BJ (cell line): ENCODE results near the gene RNF166. TPM values are rescaled to one million over a fixed set of nuclear protein-coding genes. Genes with fewer than 3 reads are reported as not detected.

ENCODE experiments used
- CTCF ChIA-PET: fragments of 350-600 bp; formaldehyde crosslinking; extraction: SDS; loops from one replicate; lab custom pipeline; 2021; ENCODE audit warnings: antibody characterized with exemption, inconsistent platforms; lab: Yijun Ruan, JAX
- POLR2A ChIA-PET: fragments of 300-600 bp; sonication (Branson Sonifier 250); formaldehyde crosslinking; extraction: SDS; loops from one replicate; lab custom pipeline; 2021; ENCODE audit warnings: antibody characterized with exemption; lab: Charles Lee
- DNase-seq: peaks from one replicate; pipeline ENCODE4 v3.0.0-alpha.2; 2011; ENCODE audit warnings: low read depth
- H3K27me3 ChIP-seq: 2 replicates; pipeline ENCODE4 v1.6.0; 2011; ENCODE audit warnings: low read length; ENCODE audit not compliant: control insufficient read depth, insufficient read depth
- H3K36me3 ChIP-seq: 2 replicates; pipeline ENCODE4 v1.5.1; 2011; ENCODE audit warnings: low read length; ENCODE audit not compliant: control insufficient read depth, insufficient read depth
- H3K4me3 ChIP-seq: 2 replicates; pipeline ENCODE4 v1.5.1; 2011; ENCODE audit warnings: low read depth, mild to moderate bottlenecking, control low read depth, low read length
- polyA plus RNA-seq: library from polyadenylated mRNA; depleted of rRNA; stranded (reverse); fragments of >200 nt; gene quantifications from 2 replicates; pipeline ENCODE4 v1.2.3, GENCODE V29; 2011
- TF ChIP-seq, protein P1 (sequence below): IDR thresholded peaks from 2 replicates; pipeline ENCODE4 v1.5.1; 2011; ENCODE audit warnings: low read depth, mild to moderate bottlenecking, control low read depth, inconsistent platforms, low read length, moderate library complexity; ENCODE audit not compliant: insufficient read depth

Gene RNF166
- polyA plus RNA-seq, 1 experiment: 11.9 TPM

DNA sequence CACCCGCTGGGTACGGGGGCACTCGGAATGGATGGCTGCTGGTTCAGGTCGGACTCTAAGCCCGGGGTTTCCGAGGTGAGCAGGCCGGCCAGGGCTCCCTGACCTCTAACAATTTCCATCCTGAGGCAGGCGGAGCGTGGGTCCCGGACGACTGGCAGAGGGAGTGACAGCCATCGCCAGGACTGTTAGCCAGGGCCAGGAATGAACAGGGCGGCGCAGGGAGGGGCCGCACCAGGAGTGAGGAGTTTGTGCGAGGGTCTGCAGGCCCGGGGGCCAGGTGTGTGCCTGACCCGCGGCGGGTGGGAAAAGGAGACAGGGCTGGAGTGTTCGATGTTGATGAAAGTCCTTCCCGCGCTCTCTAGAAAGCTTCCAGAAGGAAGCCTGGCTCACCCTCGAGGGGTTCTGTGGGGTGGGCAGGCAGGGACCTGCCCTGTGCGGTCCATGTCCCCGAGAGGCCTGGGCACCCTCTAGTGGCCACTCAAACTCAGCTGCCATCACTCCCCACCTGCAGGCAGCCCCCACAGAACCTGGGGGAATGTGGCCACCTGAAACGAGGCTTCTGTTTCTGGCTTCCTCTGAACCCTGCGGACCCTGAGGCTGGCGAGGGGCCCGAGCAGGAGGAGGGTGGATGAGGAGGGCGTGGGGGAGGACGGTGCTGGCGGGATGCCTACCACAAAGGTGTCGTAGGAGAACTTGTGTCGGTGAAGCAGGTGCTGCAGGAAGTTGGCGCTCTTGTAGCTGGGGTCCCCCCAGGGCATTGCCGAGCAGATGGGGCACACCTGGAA lies 8.2 kb downstream of the RNF166 start:
- ChIA-PET CTCF (no interaction called here), POLR2A (no interaction called here)
- H3K4me3 ChIP-seq: no peak overlapping the region
- peaks cover 18% of the 10 kb centered on the region for H3K36me3 ChIP-seq
- TF ChIP-seq, protein P1, sequence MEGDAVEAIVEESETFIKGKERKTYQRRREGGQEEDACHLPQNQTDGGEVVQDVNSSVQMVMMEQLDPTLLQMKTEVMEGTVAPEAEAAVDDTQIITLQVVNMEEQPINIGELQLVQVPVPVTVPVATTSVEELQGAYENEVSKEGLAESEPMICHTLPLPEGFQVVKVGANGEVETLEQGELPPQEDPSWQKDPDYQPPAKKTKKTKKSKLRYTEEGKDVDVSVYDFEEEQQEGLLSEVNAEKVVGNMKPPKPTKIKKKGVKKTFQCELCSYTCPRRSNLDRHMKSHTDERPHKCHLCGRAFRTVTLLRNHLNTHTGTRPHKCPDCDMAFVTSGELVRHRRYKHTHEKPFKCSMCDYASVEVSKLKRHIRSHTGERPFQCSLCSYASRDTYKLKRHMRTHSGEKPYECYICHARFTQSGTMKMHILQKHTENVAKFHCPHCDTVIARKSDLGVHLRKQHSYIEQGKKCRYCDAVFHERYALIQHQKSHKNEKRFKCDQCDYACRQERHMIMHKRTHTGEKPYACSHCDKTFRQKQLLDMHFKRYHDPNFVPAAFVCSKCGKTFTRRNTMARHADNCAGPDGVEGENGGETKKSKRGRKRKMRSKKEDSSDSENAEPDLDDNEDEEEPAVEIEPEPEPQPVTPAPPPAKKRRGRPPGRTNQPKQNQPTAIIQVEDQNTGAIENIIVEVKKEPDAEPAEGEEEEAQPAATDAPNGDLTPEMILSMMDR: peak; percentile 31; the same call in 1 of the 2 replicates
- no peaks in the 10 kb centered on the region for H3K27me3 ChIP-seq
- DNase-seq: no peak

DNA sequence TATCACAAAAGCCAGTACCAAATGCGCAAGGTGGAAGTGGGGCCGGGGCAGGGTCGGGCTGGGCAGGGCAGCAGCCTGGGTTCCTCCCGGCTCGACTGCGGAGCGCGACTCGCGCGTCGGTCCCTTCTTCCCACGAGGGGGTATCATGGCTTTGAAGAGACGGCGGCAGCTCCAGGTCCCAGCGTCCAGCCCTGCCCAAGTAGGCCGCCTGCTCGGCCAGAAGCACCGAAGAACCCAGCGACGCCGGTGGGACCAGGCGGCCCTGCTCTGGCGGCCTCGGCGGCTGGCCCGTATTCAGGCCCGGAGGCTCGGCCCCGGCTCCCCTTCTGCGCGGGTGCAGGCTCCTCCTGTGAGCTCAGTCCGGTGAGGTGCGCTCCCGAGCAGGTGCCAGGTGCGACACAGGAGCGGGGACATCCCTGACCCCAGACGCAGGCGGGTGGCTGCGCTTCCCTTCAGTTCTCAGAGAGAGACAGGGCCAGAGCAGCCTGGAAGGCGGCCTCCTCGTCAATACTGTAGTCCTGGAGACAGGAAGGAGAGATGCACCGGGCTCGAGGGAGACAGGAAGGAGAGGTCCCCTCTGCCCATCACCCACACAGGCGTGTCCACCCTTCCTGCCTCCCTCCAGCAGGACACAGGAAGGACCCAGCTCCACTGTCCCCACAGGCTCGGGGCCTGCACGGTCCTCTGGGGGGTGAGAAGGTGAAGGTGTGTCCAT lies 8.9 kb downstream of the RNF166 start:
- CTCF ChIA-PET: interaction anchor here (1.5 kb wide), 1 partner anchor 12 kb away, joined by 4 read pairs; no protein-coding TSS in a partner anchor

DNA sequence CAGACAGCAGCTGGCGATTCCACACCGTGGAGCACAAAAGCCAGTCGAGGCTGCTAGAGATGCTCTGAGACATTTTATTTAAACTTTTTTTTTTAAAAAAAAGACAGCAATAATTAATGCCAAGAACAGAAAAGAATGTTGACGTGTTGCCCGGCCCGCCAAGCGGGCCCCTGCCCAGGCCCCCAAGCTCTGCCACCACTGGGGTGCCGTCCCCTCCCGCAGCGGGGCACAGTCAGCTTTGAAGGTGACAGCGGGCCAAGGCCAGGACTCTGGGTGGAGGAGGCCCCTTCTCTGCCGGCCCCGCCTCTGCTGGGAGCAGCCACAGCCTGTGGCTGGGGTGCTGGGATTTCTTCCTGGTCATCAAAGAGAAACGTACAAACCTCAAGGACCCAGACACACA lies 9.8 kb downstream of the RNF166 start:
- no peaks in the 10 kb centered on the region for H3K27me3 ChIP-seq
- peaks cover 18% of the 10 kb centered on the region for H3K36me3 ChIP-seq
- no peak for DNase-seq
- POLR2A ChIA-PET: no interaction called here
- no peak overlapping the region for H3K4me3 ChIP-seq
- CTCF ChIA-PET: interaction anchor here (1.5 kb wide), 1 partner anchor 11 kb away, joined by 4 read pairs; no protein-coding TSS in a partner anchor
- TF ChIP-seq, protein P1: no peak

More for the DNA sequence above, 8.9 kb downstream of the RNF166 start:
- peaks cover 18% of the 10 kb centered on the region for H3K36me3 ChIP-seq
- POLR2A ChIA-PET: no interaction called here
- TF ChIP-seq, protein P1: no peak
- no peak overlapping the region for H3K4me3 ChIP-seq
- no peak for DNase-seq
- H3K27me3 ChIP-seq: no peaks in the 10 kb centered on the region

DNA sequence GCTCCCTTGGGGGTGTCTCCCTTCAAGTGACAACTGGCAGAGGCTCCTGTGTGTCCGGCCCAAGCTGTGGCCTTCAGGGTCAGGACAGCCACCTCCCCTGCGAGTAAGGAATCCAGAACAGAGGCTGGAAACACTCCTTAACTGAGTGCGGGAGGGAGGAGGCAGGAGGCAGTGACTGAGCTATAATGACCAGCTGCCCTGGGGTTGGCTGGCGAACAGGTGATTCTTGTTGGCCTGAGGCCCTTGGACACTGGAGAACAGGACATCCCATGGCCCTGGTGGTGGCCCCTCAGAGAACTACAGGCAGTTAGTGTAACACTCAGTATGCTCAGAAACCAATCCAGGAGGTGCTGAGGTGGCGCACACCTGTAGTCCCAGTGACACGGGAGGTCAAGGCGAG lies 10.5 kb downstream of the RNF166 start:
- ChIA-PET POLR2A (no interaction called here), CTCF (interaction anchor here (1.3 to 1.5 kb wide), 2 partner anchors 11 kb away, joined by 3 to 4 read pairs; no protein-coding TSS in a partner anchor)
- H3K4me3 ChIP-seq: no peak overlapping the region
- peaks cover 3% of the 10 kb centered on the region; the same call in 1 of the 2 replicates for H3K27me3 ChIP-seq
- peaks cover 18% of the 10 kb centered on the region for H3K36me3 ChIP-seq
- TF ChIP-seq, protein P1: no peak
- no peak for DNase-seq

DNA sequence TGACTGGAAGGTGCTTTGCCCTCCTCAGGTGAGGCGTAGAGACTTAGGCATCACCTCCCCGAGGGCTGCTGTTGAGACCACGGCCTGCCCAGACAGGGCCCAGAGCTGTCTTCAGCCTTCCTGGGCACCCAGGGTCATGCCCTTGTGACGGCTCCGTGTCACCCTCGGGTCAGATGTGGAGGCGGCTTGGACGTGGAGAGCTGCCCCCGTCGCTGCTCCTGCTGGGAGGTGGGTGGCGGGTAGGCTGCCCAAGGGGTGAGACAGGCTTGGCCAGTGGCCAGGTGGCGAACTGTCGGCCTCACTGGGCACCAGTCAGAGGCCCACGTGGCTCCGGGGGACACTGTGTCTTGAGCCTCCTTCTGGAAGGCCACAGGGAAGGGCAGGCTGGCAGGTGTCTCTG lies 11.0 kb downstream of the RNF166 start:
- ChIA-PET POLR2A (no interaction called here), CTCF (interaction anchor here (1.3 kb wide), 1 partner anchor 10 kb away, joined by 3 read pairs; no protein-coding TSS in a partner anchor)
- TF ChIP-seq, protein P1: no peak
- Histone ChIP-seq H3K27me3 (peaks cover 4% of the 10 kb centered on the region; the same call in 1 of the 2 replicates), H3K36me3 (peaks cover 18% of the 10 kb centered on the region), H3K4me3 (no peak overlapping the region)
- no peak for DNase-seq
